NCI-H748 treated with DMSO at 0.1 percent for 48 hours (cell line): Measurements from ENCODE around the gene METTL16.

ENCODE experiments used
- DNase-seq: peaks from one replicate; lab custom pipeline; 2025; lab: John Stamatoyannopoulos, UW

Gene METTL16

DNA sequence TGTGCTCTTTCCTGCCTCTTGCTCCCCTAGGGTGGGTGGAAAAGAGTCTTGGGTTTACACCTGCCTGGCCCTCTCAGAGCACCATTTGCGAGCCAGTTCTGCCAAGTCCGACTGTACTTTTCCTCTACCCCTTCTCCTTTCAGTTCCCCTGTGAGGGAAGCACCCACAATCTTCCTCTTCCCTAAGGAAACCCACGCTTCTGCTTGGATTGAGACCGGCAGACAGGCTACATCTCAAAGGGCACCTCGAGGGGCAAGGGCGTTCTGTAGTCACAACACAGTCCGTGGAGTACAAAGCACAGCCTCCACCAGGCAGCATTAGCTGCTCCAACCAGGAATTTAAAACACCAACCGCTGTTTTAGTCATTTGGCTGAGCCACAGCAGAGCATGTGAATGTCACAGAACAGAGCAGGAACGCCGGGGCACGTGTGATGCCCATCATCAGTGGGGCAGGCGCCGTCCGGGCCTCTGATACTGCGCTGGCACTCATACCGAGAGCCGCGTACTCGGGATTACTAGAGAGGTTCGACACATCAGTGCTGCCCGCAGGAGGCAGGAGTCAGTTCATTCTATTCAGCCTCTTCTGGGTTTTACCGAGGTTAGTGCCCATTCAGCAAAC lies 97.1 kb downstream of the METTL16 start:
- no peak for DNase-seq

DNA sequence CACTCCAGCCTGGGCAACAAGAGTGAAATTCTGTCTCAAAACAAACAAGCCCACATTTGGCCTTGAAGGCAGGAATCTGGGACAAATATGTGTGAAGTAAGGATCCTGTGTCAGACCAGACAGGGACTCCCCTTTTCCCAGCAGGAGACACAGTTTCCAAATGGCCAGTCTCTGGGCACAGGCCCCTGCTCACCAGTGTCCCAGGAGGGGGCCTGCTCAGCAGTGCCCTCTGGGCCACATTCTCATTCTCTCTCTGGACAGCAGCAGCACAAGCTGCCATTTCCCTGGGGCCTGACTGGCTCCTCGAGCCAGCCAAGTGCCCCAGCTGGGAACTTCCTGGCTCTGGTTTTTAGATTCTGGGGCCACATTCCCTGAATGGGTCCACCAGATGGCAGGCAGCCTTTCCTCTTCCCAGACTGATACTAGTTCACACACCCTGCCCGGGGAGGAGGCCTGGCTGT lies 99.1 kb downstream of the METTL16 start:
- DNase-seq: no peak

DNA sequence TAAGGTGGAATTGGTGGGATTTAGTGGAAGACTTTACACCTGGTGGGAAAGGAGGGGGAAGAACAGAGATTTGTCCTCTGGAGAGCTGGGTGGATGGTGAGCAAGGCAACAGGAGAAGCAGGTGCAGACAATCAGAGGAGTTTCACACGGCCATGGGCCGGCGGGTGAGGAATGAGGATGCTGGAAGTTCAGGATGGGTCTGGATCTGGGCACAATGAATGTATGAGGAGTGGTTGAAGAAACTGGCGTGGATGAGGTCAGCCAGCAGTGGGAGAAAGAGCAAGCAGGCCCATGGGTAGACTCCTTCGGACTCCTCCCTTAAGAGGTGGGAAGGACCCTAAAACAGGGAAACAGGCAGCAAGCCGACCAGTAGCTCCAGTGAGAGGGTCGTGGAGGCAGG lies 100.7 kb downstream of the METTL16 start:
- DNase-seq: no peak

DNA sequence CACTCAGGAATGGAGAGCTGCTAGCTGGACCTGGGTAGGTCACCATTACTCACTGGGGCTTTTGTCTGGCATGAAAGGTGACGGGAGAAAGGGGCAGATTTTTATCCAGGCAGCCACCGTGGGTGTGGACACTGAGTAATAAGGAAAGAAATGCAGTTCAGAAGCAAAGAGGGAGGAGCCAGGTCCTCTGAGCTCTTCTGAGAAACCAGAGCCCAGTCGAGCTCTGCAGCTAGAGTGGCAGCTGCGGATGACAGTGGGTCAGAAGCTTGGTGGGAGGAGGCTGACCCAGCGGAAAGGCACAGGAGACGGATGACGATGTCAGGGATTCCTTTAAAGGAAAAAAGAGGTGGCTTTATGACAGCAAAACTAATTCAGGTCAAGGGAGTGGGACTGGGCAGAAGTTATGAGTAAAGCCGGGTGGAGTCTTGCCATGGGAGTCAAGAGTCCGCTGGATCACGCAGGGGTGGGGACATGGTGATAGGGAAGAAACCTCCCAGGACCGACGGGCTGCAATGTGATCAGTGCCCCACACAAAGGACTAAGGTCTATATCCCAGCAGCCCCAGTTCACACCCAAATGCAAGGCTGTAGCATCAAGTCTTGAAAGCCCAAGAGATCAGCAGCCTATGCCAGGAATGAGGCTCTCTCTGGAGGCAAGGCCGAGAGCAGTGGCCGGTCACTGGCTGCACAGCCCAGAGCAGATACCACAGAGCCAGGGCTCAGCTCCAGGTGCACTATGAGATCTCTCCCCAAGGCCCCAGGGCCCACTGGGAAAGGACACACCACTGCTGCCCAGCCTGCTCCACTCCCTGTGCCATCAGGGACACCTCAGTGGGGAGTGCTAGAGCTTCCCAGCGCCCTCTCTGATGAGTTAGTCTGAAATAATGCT lies 104.5 kb downstream of the METTL16 start:
- DNase-seq: no peak

DNA sequence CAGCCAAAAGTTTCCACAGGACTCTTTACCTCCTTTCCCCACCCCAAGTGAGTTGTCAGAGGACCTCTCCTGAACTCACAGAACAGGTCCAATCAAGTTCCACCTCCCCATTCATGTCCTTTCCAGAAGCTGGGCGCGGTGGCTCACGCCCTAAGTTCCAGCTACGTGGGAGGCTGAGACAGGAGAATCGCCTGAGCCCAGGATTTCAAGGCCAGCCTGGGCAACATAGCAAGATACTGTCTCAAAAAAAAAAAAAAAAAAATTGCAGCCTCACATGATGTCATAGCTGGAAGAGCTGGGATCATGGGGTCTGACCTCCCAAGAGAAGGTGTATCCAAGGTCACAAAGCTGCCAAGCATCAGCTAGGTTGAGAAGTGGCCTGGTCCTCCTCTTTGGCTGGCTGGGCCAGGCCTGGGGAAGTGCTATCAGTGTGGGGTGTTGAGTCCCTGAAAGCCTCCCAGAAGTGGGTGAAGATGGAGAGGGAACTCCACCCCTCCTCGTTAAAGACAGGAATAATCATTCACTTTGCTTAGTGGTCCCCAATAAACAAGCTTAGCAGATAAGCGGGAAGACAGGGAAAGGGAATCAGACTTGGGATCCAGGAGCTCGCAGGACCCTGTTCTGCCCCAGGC lies 105.3 kb downstream of the METTL16 start:
- DNase-seq: no peak

DNA sequence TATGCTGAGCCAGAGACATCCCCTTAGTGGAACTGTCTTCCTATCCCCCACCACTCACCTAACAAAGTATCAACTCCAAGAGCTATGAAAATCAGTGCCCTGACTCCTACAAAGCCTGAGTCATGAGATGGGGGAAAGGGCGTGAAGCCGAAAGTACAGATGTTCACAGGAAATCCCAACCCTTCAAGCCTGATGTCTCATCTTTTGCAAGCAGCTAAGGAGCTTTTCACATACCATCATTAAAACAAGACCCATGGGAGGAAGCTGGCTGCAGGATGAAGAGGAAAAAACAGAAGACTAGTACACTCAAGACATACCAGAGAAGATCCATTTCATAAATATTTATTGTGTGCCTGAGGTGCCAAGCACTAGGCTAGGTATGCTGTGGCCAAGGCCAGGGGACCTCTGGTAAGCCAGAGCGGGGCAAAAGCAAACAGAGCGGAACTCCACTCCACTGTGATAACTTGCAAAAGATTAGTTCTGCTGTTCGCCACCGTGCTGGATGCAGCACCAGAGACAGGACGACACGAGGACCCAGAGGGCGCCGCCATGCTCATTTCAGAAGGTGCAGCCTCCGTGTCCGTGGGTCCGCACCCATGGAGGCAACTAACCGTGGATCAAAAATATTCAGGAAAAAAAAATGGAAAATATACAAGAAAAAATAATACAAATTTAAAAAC lies 106.3 kb downstream of the METTL16 start:
- DNase-seq: no peak

DNA sequence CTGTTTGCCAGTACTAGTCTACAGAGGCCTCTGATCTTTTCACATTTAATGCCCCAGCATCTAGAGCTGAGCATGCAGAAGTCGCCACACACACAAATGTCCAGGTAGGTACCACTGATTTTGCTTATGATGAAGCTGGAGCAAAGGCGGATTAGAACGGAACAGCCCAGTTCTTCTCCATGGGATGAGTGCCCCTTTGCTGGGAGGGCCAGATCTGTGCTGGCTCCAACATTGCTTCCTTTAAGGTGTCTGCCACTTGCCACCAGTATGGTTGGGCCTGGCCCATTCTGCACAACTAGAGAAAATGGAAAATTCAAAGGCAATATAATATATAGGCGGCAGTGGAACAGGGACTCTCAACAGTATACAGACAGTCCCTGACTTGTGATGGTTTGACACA lies 108.6 kb downstream of the METTL16 start:
- DNase-seq: no peak

DNA sequence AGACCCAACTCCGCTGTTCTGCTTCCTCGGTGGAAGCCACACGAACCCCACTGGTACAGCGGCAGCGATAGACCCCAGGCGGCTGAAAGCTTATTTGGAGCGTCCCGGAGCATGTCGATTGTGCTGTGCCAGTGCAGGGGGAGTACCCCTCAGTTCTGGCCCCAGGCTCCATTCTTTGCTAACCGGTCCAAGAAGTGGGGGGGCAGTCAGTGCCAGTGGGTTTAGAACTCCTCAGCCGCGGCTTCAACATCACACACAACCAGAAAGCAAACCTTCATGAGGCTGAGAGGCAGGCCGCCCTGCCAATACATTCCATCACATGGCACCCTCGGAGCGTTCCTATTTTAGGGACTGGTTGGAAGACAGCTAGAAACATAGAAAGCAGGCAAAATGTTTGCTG lies 109.1 kb downstream of the METTL16 start:
- DNase-seq: no peak

DNA sequence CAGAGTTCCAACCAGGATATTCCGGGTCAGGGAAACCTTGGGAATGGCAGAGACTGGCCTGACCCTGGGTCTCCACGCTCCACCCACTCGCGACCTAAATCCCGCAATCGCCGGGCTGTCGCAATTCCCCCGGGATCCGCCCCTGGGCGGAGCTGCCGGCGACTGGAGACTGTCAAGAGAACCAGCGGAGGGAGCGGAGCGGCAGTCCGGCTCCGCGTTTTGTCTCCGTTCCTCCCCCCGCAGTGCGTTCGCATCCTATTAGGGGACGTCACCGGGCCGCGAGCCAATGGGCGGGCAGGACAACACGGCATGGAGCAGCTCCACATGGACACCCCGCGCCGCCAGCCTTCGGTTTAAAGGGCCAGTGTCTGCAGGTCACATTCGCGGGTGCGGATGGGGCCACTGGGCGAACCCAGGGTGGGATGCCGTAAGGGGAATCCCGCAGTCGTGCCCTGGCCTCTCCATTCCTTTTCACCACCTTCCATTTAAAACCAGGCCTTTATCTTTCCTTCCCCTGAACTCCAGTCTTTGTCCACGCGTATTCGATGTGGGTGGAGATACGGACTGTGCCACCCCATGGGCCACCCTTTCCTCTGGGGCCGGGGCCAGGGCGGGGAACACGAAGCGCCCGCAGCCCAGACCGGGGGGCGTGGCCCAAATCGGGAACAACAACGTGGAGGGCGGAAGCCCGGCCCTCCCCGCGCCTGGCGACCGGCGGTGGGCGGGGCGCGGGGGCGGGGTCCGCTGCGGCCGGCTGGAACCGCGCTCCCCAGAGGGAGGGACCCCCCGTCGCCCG lies 110.1 kb downstream of the METTL16 start:
- peak; percentile 97 for DNase-seq

DNA sequence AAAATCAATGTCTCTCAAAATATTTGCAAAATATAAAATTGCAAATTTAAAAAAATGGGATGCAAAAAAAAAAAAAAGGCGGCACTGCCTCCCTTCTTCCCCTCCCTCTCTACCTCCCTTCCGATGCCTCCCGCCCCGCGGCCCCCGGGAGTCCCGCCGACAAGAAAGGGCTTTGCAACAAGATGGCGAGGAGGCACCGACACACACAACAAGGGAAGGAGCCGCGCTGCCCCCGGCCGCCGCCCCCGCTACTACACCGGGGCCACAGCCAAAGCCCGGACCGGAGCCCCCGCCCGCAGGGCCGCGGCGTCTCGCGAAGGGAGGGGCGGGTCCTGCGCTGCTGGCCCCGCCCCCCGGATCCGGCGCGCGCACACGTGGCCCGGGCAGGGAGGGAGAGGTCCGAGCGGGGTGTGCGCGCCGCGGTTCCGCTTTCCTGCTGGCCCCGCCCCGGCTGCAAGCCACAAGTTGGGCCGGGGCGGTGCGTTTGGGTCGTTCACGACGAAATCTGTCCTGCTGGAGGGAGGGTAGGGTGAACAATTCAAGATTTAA lies 110.7 kb downstream of the METTL16 start, which contains the start of gene MNT:
MNT (minus strand) TSS at position 184 of the 549 bp plus-strand sequence. CDS start 348 bp downstream, outside the sequence.
- peak; percentile 59 for DNase-seq

DNA sequence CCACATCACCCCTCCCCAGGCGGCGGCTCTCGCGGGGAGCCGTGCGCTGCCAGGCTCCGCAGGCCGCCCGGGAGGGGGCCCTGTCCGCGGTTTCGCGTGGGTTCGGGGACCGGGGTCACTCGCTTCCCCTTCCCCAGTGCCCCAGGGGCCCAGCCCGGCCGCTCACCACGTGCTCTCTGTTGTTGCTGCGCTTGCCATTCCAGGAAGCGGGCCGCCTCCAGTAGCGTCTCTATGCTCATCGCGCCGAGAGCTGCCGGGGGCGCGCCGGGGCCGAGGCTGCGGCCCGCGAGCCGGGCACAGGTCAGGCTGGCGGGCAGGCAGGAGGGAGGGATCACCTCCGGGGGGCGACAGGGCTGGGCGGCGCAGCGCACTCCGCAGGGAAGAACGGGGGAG lies 111.2 kb downstream of the METTL16 start:
- DNase-seq: peak; percentile 58

DNA sequence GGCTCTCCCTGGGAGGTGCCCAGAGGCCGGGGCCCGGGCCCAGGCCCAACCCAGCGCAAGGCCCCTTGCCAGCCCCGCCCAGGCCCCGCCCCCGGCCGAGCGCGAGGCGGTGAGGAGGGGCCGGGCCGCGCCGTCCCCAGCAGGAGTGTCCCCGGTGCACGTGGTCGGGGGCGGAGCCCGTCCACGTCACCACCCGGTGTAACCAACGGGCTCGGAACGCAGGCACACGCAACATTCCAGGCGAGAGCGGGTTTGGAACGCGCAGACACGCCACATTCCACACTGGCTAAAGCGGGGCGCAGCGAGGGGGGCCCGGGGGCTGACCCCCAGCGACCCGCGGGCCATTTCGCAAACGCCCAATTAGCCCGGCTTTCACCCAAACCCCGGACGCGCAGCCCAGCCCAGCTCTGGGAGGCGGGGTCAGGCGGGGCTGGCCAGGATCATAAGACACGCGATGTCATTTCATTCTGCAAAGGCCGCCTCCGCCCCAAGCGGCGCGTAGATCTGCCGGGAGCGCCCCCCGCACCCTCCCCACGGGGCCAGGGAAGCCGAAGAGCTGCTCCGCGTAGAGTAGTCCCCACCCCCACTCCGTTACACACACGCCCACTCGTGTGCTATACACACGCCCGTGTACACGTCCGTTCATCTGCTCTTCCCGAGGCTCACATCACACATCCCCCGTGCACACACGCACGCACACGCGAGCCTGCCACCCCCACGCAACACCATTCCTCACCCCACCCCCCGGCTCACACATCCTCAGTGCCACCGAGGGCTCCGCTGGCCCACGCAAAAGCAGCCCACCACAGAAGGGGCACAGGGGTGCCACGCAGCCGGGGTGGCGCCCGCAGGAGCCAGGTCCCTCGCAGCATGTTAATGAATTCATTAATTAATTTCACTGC lies 111.9 kb downstream of the METTL16 start:
- DNase-seq: peak; percentile 92

DNA sequence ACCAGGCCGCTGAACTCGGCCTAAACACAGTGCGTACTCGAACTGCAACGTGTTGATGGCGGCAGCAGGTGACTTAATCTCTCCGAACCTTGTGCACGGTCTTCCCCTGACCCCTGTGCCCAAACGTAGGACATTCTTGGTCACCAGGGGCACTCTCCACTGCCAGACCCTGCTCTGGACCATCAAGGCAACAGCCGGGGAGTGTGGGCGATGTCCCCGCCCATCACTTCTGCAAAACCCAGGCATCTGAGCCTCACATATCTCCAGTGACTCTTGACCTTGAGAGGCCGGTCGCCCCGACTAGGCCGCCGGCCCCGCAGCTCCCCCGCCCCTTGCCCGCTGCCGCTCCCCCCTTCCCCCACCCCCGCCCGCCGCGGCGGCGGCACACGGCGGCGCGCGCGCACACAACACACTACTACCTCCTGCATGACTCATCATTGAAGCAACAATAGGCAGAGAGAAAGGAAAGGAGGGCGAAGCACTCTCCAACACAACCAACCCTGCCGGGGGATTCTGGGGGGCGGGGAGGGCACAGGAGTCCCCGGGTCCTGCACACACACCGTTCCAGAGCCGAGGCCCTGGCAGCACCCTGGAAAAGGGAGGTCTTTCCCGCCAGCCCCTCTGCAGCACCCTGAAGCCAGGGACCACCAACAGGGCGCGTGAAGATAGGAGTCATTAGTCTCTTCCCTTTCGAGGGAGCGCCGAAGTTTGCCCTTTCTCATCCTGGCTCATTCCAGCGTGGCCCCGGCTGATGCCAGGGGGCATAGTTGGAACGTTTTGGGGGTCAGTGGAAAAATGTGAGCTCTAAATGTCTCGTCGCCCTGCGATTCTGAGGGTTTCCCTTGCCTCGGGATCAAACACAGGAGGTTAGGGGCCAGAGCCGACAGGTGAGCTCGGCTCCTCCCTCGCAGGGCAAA lies 112.8 kb downstream of the METTL16 start:
- DNase-seq: peak; percentile 71

DNA sequence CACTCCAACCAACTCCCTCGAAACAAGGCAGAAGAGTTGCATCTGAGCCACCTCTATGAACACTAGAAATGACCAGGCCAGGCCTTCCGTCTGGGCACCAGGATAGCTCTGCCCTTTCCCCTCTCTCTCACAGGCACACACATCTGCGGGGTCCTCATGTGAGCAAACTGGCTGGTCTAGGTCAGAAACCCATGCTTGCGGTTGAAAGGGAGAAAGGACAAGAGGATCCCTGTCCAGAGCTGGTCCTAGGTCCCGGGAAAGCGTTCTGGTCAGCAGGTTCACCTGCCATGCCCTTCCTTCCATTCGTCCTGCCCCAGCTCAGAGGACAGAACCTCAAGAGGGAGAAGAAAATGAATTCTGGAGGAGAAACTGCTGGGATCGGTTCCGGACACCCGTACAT lies 113.5 kb downstream of the METTL16 start:
- DNase-seq: no peak

DNA sequence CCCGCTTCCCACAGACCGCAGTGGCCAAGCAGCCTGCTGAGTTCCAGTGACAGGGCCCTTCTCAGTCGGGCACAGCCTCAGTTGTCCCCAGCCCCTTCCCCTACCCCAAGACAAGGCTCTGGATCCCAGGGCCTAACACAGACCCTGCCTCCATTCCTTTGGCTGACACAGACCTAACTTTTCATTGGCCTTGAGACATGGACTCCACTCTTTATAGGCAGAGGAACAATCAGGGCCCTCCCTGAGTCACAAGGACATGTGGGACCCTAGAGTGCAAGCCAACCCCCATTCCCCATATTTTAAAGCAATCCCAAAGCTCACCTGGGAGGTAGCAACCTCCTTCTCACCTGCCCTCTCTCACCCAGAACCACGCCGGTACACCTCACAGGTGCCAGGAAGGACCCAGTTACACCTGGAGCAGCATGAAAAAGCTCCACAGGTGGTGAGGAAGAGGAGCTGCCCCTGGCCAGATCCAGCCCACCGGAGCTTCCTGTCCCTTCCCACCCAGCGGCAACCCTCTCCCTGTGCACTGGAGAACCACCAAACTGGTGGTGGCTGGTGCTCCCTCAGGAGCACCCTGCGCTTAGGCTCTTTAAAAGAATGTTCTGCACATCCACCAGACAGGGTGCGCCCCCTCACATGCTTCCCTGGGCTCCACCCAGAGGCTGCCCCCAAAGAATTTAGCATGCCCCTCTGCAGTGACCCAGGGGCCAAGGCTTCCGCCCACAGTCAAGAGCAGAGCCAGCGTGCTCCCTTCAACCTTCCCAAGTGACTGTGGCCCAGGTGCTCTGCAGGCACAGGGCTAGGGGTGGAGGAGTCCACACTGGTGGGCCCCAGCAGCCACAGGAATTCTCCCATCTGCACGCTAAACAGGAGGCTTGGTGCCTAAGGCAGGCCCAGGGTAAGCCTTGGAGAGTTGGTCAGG lies 114.2 kb downstream of the METTL16 start:
- DNase-seq: no peak

DNA sequence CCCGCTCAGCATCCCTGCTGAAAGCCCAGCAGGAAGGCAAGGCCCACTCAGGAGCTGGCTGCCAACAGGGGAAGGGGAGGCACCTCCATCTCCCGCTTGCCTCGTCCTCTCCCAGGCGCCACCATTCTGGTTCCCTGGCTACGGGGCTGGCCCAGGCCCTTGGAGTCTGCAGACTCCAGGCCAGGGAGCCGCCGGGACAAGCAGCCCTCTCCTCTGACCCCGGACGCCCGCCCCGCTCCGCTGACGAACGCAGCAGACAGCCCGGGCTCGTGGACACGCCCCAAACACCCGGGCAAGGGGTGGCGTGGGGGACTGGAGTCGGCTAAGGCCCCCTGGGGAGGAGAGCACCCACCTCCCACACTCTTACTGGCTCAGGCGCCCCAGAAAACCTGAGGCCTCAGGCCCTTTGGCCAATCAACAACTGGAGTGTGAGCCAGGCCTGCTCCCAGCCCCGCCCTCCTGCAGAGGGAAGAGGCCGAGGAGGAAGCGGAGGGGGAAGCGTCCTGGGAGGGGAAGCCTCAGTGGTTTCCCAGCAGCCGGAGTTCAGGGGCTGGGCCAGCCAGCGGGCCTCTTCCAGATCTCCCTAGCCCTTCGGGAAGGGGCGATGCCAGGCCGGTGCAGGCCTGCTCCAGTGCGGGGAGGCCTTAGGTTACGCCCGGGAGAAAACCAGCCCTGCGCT lies 115.0 kb downstream of the METTL16 start:
- no peak for DNase-seq

DNA sequence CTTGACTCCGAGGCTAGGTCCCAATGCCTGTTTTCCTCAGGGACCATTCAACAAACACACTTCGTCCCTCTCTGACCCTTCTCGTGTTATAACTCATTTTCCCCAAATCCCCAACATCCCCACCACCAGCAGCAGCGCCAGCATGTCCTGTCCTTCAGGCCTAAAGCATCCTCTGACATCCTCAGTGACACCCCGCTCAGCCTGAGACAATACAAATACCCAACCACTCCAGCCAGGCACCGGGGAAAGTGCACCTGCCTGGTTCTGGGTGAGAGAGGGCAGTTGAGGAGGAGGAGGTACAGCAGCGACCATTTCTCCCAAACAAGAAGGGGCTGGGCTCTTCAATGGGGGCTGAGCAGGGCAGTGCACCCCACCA lies 115.5 kb downstream of the METTL16 start:
- DNase-seq: no peak
